ENCODE measurements around the gene TGFB2. TPM values are rescaled to one million over a fixed set of nuclear protein-coding genes. Genes with fewer than 3 reads are reported as not detected.

Gene TGFB2
- polyA plus RNA-seq, 1 donor from 2014 or later: 0.10 TPM

DNA sequence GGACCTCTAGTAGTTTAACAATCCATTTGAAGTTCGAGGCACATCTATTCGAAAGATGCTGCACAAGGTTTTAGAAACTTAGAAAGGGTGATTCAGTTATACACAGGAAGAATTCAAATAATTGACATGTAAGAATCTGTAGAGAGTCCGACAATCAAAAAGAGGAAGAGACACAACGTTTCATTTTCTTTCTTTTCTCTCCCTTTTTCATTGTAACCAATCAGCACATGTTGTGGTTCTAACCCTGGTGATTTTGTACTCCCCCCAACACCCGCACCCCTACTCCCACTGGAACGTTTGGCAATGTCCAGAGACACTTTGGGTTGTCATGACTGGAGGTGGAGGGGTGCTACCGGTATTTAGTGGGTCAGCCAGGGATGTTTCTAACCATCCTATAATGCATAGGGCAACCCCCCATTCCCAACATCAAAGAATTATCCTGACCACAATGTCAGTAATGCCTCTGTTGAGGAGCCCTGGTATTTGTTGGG is 4.9 kb downstream of the TGFB2 start:
- Histone ChIP-seq H2AFZ (ENCODE audit: low read depth, low read length) (no peak overlapping the region), H3K79me2 (replicated peaks; ENCODE audit: insufficient read depth, low read length) (no peaks in the 10 kb centered on the region), H3K4me3 (ENCODE audit: low read length) (no peak overlapping the region), H3K27ac (ENCODE audit: low read length) (no peak overlapping the region), H3K9ac (ENCODE audit: low read length) (no peak overlapping the region), H3K4me2 (ENCODE audit: low read length) (no peak overlapping the region), H3K27me3 (ENCODE audit: insufficient read depth, low read depth, low read length) (peaks cover 22% of the 10 kb centered on the region), H3K9me3 (ENCODE audit: low read length) (no peaks in the 10 kb centered on the region), H3K9me2 (ENCODE audit: insufficient read depth, low read length) (no peaks in the 10 kb centered on the region), H3K36me3 (ENCODE audit: insufficient read depth, low read length) (no peaks in the 10 kb centered on the region), H4K20me1 (ENCODE audit: insufficient read depth) (no peaks in the 10 kb centered on the region), H3F3A (ENCODE audit: insufficient read depth, low read length, poor library complexity, severe bottlenecking) (no peaks in the 10 kb centered on the region)
- TF ChIP-seq TAF1 (IDR thresholded peaks at IDR 0.05; ENCODE audit: low read depth) (no peak), EP300 (conservative IDR thresholded peaks at IDR 0.05; ENCODE audit: poor library complexity, severe bottlenecking) (no peak), MXI1 (conservative IDR thresholded peaks at IDR 0.05; ENCODE audit: poor library complexity, severe bottlenecking) (no peak), POLR2AphosphoS5 (IDR thresholded peaks at IDR 0.05) (no peak), SMC3 (conservative IDR thresholded peaks at IDR 0.05; ENCODE audit: poor library complexity) (no peak), EZH2 (IDR thresholded peaks at IDR 0.05; ENCODE audit: borderline replicate concordance, insufficient read depth, low read length, poor library complexity, severe bottlenecking) (no peak), RAD21 (conservative IDR thresholded peaks at IDR 0.05) (no peak)
- TF ChIP-seq, protein P1, sequence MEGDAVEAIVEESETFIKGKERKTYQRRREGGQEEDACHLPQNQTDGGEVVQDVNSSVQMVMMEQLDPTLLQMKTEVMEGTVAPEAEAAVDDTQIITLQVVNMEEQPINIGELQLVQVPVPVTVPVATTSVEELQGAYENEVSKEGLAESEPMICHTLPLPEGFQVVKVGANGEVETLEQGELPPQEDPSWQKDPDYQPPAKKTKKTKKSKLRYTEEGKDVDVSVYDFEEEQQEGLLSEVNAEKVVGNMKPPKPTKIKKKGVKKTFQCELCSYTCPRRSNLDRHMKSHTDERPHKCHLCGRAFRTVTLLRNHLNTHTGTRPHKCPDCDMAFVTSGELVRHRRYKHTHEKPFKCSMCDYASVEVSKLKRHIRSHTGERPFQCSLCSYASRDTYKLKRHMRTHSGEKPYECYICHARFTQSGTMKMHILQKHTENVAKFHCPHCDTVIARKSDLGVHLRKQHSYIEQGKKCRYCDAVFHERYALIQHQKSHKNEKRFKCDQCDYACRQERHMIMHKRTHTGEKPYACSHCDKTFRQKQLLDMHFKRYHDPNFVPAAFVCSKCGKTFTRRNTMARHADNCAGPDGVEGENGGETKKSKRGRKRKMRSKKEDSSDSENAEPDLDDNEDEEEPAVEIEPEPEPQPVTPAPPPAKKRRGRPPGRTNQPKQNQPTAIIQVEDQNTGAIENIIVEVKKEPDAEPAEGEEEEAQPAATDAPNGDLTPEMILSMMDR (IDR thresholded peaks at IDR 0.05; ENCODE audit: poor library complexity, severe bottlenecking): no peak
- TF ChIP-seq, protein P2, sequence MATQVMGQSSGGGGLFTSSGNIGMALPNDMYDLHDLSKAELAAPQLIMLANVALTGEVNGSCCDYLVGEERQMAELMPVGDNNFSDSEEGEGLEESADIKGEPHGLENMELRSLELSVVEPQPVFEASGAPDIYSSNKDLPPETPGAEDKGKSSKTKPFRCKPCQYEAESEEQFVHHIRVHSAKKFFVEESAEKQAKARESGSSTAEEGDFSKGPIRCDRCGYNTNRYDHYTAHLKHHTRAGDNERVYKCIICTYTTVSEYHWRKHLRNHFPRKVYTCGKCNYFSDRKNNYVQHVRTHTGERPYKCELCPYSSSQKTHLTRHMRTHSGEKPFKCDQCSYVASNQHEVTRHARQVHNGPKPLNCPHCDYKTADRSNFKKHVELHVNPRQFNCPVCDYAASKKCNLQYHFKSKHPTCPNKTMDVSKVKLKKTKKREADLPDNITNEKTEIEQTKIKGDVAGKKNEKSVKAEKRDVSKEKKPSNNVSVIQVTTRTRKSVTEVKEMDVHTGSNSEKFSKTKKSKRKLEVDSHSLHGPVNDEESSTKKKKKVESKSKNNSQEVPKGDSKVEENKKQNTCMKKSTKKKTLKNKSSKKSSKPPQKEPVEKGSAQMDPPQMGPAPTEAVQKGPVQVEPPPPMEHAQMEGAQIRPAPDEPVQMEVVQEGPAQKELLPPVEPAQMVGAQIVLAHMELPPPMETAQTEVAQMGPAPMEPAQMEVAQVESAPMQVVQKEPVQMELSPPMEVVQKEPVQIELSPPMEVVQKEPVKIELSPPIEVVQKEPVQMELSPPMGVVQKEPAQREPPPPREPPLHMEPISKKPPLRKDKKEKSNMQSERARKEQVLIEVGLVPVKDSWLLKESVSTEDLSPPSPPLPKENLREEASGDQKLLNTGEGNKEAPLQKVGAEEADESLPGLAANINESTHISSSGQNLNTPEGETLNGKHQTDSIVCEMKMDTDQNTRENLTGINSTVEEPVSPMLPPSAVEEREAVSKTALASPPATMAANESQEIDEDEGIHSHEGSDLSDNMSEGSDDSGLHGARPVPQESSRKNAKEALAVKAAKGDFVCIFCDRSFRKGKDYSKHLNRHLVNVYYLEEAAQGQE (IDR thresholded peaks at IDR 0.05; ENCODE audit: borderline replicate concordance): no peak

DNA sequence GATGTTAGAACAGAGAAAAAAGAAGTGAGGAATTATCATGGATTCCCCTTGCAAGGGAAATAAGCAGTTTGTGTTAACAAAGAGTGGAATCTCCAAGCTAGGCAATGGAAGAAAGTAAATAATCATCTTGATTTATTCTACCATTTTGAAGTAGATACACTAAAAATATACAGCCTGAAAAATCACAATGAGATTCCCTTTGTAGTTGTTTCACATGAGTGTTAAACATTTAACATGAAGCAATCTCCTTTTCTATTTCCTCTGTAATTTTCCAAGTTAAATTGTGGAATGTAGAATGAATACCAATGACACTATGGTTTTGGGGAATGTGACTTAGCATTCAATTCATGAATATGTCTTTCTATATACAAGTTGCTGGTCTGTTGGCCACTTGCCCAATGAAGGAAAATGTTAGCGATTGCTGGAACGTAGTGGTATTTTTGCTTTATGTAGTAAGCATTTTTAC is 5.7 kb downstream of the TGFB2 start:
- H3K27ac ChIP-seq (ENCODE audit: low read length): no peak overlapping the region
- no peak overlapping the region for H3K4me2 ChIP-seq (ENCODE audit: low read length)
- no peak for TF ChIP-seq POLR2AphosphoS5 (IDR thresholded peaks at IDR 0.05)
- TF ChIP-seq MXI1 (conservative IDR thresholded peaks at IDR 0.05; ENCODE audit: poor library complexity, severe bottlenecking): no peak
- no peak for TF ChIP-seq SMC3 (conservative IDR thresholded peaks at IDR 0.05; ENCODE audit: poor library complexity)
- TF ChIP-seq EZH2 (IDR thresholded peaks at IDR 0.05; ENCODE audit: borderline replicate concordance, insufficient read depth, low read length, poor library complexity, severe bottlenecking): no peak
- TF ChIP-seq, protein P2 (IDR thresholded peaks at IDR 0.05; ENCODE audit: borderline replicate concordance): no peak
- no peak for TF ChIP-seq RAD21 (conservative IDR thresholded peaks at IDR 0.05)
- peaks cover 22% of the 10 kb centered on the region for H3K27me3 ChIP-seq (ENCODE audit: insufficient read depth, low read depth, low read length)
- H3K9me2 ChIP-seq (ENCODE audit: insufficient read depth, low read length): no peaks in the 10 kb centered on the region
- H3K79me2 ChIP-seq (replicated peaks; ENCODE audit: insufficient read depth, low read length): no peaks in the 10 kb centered on the region
- H4K20me1 ChIP-seq (ENCODE audit: insufficient read depth): no peaks in the 10 kb centered on the region
- H3K9me3 ChIP-seq (ENCODE audit: low read length): no peaks in the 10 kb centered on the region
- no peaks in the 10 kb centered on the region for H3K36me3 ChIP-seq (ENCODE audit: insufficient read depth, low read length)
- H3F3A ChIP-seq (ENCODE audit: insufficient read depth, low read length, poor library complexity, severe bottlenecking): no peaks in the 10 kb centered on the region
- H3K9ac ChIP-seq (ENCODE audit: low read length): no peak overlapping the region
- no peak overlapping the region for H2AFZ ChIP-seq (ENCODE audit: low read depth, low read length)
- H3K4me3 ChIP-seq (ENCODE audit: low read length): no peak overlapping the region

Data from neural cell (in vitro differentiated cells).